SIG-M5 (cell line): ENCODE measurements around the gene CABCOCO1.

ENCODE experiments used
- DNase-seq: peaks from one replicate; lab custom pipeline; 2025; lab: John Stamatoyannopoulos, UW

The CABCOCO1 gene, protein sequence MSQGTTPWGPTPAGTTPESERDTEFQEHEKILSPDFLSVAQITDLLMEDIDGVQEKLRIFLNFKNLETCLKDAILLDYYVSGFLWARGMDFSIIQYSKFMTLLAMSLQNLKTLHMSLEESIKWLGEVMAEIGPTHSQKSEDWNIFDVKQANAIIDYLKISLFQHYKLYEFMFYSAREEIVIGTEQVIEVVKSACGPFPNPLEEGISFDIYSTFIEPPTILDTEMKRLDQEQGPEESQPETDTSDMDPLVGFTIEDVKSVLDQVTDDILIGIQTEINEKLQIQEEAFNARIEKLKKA

DNA sequence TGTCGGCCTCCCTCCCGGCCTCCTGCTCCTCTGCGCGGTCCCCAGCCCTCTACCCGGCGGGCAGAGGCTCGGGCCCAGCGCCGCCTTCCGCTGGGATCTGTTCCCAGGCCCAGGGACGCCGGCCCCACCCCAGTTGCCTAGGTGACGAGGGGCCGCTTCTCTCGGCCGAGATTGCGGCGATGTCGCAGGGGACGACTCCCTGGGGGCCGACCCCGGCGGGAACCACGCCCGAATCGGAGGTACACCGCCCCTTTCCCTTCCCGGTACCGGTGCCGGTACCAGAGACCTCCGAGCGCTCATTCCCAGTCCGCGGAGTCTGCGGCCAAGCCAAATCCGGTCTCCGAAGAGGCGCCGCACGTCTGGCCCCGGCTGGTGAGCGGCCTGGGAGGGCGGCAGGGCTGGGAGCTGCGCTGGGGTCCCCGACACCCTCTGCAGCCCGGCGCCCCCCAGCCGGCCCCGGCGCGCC is at the start of gene CABCOCO1:
Gene CABCOCO1 (plus strand): TSS at position 136 of the 466 bp plus-strand sequence. CDS start 44 bp downstream, at position 180.
- no peak for DNase-seq

DNA sequence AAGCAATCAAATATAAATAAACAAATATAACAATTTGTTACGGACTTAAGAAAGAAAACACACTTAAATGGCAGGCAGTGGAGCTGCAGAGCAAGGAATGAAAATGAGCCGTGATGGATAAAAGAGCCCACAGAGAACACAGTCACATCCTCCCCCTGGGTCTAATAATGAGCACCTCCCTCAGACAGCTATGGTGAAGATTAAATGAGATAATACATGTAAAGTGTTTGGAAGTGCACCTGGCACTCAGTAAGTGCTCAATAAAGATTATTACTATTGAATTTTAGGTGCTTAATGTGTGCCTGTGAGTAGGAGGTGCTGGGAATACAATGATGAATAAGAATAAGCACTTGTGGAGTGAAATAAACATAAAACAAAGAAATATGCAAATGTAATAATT is 49.1 kb upstream of the CABCOCO1 start:
- DNase-seq = no peak

DNA sequence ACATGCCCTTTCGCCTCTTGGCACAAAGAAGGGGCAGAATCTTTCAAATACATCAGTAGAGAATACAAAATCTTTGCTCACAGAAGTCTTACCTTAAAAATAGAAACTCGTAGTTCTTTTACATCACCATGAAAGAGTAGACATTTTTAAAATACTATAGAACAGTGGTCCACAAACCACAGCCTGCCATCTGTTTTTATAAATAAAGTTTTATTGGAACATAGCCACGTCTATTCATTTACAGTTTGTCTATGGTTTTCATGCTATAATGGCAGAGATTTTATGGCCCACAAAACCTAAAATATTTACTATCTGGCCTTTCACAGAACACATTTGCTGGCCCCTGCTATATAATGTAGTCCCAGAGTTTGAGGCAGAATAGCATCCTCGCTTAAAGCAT is 46.1 kb upstream of the CABCOCO1 start:
- no peak for DNase-seq

DNA sequence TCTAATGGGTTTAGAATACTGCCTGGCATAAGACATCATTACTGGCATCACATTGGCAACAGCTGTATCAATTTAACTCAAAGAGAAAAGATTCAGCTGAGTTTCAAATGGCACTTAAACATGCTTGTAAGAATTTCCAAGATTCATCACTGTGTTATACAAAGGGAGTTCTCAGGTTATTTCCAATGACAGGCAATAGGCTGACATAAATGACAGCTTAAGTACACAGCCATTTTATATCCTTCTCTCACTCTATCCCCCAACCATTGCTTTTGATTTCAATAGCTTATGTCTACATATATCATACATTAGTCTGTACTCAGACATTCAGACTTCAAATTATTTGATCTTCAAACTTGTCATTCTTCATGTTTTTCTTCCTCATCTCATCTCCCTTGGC is 45.5 kb upstream of the CABCOCO1 start:
- DNase-seq = no peak

DNA sequence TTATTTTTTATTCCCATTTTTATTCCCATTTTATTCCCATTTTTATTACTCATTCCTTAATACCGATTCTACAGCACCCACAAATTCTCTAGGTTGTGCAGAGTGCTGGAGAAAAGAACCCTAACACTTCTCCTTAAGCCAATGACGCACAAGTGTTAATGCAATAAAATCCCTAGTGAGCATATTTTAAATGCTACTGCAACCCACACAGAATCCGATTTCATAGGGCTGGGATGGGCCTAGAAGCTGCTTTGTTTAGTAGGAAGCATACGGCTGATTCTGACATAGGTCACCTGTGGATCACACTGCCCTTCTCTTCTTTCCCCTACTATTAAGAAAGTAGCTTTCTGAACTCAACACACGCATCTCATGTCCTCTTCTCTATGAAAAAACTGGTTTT is 45.1 kb upstream of the CABCOCO1 start:
- DNase-seq = no peak

DNA sequence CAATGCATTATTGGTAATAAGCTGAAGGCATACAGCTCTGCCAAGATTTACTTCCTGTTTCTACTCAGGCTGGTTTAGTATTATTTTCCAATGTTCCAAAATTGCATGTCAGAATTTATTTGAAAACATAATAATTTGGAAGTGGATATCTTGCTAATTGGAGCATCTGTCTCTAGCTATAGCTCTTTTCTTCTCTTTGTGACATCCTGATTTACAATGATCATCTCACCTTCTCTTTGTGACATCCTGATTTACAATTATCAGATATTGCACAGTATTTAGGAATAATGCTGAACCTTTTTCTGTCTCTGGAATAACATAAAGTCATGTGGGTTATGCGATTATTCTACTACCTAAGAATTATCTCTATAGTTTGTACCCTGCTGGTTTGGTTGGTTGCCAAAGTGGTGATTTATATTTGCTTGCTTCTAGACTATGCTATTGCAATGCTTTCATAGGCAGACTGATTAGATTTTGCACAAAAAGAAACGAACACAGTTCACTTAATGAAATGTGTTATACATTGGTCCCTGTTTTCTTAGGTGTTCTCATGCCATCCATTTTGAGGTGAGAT is 44.3 kb upstream of the CABCOCO1 start:
- DNase-seq = no peak

DNA sequence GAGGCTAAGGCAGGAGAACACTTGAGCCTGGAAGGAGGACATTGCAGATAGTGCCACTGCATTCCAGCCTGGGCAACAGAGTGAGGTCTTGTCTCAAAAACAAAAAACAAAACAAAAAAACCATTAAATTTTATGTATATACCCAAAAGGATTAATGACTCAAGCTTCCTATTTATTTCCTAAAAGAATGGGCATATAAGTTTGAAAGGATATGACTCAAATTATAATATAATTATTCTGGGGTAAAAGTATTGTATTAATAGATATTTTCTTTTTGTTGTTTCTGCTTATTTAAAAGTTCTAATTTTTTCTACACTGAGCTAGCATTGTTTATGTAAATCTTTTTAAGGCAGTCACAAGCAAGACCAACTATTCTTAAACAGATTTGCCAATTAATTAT is 42.2 kb upstream of the CABCOCO1 start:
- no peak for DNase-seq

DNA sequence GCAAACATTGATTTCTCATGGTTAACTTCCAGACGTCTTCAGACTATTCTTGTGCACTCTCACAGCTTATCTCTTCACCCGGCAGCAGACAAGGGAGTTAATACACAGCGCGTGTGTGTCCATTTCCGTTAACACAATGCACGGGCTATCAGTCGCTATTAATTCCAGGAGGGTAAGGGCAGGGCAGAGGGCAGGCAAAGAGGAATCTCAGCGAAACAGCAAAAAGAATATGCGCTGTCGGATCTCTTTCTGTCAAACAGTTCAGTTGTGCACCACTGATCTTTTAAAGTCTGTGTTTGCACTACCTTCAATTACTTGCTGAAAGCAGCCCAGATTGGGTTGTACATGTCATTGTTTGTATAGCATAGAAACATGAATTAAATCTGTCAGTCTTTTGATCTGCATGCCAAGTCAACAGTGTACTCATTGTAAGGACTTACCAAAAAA is 41.1 kb upstream of the CABCOCO1 start:
- no peak for DNase-seq

DNA sequence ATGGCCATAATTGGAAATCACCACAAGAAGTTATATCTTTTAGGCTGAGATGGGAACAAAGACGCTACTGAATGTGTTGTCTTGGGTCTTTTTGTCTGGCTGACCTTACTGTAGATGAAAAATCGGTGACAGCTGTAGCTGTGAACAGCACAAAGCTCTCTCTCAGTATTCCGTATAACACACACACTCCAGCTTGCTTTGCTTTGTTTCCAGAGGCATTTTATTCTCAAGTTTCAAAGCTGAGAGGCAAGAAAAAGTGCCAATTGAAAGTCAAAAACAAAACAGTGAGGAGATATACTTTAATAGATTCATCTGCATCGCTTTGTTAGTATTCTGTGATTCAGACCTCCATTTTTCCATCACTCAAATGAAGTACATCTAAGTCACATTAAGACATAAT is 39.6 kb upstream of the CABCOCO1 start:
- DNase-seq = no peak

DNA sequence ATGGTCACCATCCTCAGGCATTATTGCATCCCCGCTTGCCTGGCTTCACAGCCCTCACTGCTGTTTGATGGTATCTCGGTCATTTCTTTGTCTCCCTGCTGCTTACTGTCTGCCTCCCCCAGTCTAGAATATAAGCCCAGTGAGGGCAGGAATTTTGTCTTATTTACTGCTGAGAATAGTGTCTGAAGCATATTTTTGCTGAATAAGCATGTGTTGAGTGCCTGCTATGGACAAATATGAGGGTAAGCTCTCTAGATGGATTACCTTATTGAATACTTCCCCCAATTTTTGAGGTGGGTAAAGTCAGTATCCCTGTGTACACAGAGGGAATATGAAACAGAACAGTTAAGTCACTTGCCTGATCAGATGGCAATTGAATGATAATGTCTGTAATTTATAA is 36.5 kb upstream of the CABCOCO1 start:
- DNase-seq = no peak

DNA sequence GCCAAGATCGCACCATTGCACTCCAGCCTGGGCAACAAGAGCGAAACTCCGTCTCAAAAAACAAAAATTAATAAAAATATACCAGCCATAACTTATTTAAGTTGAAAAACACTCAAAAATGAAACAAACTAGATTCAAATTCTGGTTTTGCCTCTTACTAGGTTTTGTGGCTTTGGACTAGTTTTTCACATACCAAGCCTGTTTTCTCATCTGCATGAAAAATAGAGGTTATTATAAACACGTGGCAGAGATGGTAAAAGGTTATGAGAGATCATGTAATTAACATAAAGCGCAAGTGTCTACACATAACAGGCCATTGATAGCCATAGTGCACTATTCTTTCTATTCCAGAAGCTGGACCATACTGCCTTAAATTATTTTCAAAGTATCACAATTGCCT is 35.5 kb upstream of the CABCOCO1 start:
- no peak for DNase-seq

DNA sequence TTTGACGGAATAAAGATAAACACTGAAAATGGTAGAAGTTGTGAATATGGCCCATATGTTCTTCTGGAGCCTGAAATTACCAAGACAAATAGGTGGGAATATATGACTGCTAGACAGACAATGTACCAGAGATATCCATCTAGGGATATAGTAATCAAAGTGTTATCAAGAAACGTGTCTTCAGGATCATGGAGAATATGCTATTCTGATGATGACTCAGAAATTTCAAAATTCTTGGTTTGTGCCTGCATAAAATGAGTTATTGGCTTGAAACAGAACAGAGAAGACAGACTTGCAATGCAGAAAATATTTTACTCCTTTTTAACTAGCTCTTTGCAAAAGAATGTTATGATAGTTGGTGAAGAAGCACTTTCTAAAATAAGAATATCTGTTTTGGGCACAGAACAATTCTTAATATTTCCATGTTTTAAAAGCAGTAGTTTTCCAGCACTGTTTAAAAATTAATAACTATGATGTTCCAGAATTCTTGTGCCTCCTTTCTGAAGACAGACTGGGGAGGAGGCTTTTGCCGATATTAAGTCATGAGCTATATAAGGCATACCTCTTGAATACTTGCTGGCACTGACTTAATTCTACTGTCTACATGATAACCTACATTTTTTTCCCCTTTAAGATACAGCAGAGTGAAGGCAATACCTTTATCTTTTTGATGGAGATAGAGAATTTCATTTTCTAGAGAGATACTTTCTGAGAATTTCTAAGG is 34.4 kb upstream of the CABCOCO1 start:
- no peak for DNase-seq

DNA sequence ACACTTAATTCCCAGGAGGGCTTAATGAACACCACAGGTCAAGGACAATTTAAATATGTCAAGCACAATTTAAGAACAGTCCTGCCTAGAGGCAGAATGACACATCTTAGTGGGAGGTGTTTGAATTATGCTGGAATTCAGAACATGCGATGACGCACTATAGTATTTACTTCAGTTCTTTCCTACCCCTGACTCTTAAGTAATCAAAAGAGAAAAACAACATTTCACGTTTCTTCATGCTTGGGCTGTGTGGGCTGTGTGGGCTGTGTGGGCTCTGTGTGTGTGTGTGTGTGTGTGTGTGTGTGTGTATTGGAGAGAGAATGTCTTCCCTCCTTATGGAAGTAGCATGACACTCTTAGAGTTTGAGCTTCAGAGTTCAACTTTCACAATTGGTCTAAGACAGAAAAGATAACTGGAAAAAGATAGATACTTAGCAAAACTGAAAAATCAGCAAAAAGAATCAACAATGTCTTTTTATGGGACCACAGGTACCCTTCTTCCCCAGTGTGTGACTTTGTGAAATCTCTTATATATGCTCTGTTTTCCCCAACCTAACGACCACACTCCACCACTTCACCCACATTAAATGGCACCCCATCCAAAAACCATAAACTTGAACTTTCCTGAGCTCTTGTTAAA is 33.7 kb upstream of the CABCOCO1 start:
- DNase-seq = no peak

DNA sequence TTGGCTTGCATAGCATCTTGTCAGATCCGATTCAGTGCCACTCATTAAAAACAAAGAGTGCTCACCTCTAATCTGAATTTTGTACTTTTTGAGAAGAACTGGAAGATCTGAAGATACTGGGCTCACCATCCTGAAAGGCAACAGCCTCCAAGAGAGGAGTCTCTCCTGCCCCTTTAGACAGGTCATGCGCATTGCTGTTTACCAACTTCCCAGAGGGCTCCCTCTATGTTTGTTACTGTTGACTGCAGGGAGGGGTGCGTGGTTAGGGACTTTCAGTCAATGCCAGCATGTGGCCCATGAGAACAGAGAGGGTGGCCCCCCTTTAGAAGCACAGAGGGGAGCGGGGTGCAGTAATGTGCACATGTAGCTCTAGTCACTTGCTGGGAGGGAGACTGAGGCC is 33.2 kb upstream of the CABCOCO1 start:
- no peak for DNase-seq

DNA sequence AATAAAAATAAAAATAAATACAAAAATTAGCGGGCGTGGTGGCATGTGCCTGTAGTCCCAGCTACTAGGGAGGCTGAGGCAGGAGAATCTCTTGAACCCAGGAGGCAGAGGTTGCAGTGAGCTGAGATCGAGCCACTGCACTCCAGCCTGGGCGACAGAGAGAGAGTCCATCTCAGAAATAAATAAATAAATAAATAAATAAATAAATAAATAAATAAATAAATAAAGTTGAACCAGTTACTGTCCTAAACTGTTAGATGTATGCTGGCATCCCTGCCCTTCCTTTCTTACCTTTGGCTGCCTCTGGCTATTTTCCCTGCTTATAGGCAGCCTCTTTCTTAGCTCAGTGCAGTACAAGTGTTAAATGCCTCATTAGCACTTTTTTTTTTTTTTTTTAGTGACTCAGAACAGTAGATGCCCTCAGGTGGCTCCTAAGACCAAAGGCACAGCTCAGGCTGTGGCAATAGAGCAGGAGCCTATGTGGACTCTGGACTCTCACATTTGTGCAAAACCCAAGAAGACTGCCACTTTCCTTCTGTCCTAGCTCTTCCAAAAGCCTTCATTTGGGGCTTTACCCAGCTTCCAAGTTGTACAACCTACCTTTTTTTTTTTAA is 30.6 kb upstream of the CABCOCO1 start:
- DNase-seq = no peak

DNA sequence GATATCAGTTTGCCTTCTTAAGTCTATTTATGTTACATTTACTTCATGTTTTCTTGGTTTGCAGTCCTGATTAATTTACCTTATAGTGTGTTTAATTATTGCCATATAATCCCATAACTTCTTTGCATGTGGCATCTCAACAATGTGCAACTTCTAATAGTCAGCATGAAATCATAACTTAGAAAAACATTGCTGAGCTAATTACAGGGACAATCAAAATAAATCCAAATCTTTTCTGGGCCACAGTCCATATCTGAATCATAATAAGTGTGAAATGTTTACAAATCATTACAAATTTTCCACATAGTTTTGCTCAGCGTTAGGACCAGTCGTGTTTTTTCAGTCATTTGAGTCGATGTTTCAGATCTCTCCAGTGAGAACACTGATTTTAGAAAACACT is 29.1 kb upstream of the CABCOCO1 start:
- no peak for DNase-seq

DNA sequence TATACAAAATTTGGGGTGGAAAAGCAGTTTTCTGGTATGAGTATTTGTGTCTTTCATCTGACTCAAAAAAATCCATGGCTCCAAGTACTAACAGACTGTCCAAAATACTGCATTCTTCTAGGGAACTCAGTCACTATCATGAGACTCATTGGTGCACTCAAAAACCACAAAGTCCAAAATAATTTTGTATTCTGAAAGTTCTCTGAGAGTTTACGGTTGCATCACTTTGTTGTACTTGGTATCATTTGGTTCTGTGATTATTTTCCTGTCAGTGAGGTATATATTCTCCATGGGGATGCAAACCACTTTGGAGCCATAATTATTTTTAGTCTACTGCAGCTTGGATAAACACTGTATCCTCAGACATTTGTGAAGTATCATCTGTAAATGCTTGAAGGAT is 28.0 kb upstream of the CABCOCO1 start:
- no peak for DNase-seq

DNA sequence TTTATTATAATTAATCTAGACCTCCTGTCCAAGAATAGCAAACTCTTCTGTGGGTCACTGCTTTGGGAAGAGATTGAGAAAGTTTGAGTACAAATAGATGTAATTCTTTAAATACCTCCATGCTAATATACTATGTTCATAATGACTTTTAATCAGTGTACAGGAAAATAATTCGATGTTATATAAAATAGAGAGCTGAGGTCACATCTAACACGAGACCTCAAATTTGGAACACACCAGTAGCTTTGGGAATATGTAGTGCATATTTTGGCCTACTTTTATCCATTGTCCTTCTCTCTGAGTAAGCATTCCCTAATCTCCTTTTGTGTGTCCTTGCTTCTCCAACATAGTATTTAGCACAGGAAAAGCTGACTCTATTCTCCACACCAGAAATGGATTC is 27.3 kb upstream of the CABCOCO1 start:
- DNase-seq = no peak

DNA sequence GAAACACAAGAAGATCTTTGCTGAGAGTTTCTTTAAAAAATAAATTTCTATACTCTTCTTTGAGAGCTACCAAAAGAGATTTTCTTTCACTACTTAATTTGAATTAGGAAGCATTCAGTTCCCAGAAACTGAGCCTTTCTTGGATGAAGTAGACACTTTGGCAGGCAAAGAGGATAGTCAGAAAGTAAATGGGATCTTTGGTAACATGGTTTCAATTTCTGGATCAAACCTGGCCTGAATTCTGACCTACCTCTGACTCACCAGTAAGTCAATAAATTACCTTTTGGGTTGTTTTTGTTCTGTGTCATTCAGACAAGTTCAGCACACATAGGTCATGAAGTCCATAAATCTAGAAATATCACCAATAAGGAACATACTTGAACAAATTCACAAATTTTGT is 26.8 kb upstream of the CABCOCO1 start:
- DNase-seq = no peak

DNA sequence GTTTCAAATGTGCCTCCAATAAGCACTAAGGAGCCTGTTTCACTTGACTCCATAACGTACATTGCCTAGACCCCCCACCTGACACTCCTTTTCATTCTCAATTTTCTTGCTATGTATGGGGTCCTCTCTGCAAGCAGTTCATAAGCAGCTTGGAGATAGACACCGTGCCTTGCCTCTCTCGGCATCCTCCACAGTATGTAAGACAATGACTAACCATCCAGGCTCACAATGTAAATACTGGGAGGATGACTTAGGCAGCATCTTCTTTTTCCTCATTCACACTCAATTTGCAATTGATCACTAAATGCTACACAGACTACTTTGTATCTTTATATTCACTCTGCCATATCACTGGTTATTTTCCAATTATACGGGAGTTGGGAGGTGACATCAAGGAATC is 22.8 kb upstream of the CABCOCO1 start:
- no peak for DNase-seq

DNA sequence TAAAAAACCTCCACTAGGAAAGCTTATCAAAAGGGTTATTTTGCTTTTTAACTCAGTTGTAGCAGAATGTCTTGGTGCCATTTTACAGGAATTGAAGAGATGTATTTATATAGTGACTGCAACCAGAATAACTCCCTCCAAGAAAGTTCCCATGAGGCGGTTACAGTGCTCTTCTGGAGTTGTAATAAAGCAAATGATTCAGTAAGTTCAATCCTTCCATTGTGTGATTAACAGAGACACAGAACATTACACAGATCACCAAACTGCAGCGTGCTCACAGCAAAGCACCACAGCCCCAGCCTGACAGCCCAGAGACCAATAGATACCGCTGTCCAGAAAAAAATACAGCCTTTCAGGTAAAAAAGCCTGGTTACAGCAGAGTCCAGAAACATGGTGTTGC is 21.9 kb upstream of the CABCOCO1 start:
- DNase-seq = no peak

DNA sequence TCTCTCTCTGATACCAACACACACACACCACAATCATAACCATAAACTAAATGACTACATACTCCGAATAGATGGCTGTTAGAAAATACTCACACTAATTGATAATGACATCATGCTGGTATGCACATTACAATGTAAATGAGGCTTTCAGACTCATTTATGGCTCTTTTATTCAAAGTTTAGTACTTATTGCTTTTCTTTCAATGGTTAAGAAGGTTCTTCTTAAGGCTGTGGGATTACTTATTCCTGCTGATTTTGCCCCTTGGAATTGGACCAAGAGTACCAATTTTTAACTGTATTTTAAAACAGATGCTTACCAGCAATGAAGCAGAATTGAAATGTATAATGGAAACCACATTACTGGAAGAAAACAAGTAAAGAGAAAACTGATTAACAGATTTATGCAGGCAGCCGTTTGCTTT is 20.6 kb upstream of the CABCOCO1 start:
- no peak for DNase-seq
